ENCODE measurements around the gene PTPRG.

DNA sequence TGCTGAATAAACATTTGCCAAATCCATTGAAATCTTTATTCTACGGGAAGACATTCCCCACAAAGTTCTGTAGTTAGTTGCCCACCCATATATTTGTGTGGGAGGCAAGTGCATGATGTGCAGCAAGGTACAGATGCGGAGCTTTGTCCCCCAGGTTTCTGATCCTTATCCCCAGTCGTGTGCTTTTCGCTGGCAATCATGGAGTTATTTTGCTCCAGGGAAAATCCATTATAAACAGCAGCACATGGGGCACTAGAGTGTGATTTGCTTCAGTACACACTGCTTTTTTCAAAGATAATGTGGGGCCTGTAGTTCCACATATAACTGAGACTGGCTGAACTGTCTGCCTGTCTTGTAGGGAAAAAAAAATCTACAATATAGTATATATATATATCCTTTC is 679.9 kb downstream of the PTPRG start:
- TF ChIP-seq, protein P1, sequence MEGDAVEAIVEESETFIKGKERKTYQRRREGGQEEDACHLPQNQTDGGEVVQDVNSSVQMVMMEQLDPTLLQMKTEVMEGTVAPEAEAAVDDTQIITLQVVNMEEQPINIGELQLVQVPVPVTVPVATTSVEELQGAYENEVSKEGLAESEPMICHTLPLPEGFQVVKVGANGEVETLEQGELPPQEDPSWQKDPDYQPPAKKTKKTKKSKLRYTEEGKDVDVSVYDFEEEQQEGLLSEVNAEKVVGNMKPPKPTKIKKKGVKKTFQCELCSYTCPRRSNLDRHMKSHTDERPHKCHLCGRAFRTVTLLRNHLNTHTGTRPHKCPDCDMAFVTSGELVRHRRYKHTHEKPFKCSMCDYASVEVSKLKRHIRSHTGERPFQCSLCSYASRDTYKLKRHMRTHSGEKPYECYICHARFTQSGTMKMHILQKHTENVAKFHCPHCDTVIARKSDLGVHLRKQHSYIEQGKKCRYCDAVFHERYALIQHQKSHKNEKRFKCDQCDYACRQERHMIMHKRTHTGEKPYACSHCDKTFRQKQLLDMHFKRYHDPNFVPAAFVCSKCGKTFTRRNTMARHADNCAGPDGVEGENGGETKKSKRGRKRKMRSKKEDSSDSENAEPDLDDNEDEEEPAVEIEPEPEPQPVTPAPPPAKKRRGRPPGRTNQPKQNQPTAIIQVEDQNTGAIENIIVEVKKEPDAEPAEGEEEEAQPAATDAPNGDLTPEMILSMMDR (IDR thresholded peaks at IDR 0.05; ENCODE audit: low read depth, low read length, missing input control), result no peak
- TF ChIP-seq EGR1 (IDR thresholded peaks at IDR 0.05; ENCODE audit: low read depth in 2 of 2) (no peak), YY1 (IDR thresholded peaks at IDR 0.05) (no peak), JUND (IDR thresholded peaks at IDR 0.05) (no peak), HNF4G (IDR thresholded peaks at IDR 0.05) (no peak)
- TF ChIP-seq, protein P2, sequence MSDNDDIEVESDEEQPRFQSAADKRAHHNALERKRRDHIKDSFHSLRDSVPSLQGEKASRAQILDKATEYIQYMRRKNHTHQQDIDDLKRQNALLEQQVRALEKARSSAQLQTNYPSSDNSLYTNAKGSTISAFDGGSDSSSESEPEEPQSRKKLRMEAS (IDR thresholded peaks at IDR 0.05), result no peak
- TF ChIP-seq, protein P3, sequence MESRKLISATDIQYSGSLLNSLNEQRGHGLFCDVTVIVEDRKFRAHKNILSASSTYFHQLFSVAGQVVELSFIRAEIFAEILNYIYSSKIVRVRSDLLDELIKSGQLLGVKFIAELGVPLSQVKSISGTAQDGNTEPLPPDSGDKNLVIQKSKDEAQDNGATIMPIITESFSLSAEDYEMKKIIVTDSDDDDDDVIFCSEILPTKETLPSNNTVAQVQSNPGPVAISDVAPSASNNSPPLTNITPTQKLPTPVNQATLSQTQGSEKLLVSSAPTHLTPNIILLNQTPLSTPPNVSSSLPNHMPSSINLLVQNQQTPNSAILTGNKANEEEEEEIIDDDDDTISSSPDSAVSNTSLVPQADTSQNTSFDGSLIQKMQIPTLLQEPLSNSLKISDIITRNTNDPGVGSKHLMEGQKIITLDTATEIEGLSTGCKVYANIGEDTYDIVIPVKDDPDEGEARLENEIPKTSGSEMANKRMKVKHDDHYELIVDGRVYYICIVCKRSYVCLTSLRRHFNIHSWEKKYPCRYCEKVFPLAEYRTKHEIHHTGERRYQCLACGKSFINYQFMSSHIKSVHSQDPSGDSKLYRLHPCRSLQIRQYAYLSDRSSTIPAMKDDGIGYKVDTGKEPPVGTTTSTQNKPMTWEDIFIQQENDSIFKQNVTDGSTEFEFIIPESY (IDR thresholded peaks at IDR 0.05), result no peak
- TF ChIP-seq, protein P4, sequence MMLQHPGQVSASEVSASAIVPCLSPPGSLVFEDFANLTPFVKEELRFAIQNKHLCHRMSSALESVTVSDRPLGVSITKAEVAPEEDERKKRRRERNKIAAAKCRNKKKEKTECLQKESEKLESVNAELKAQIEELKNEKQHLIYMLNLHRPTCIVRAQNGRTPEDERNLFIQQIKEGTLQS (IDR thresholded peaks at IDR 0.05), result no peak

All from liver (tissue), 3 donors.